ENCODE data around the gene CHAT. TPM values are rescaled to one million over a fixed set of nuclear protein-coding genes. Genes with fewer than 3 reads are reported as not detected.

CHAT gene
- polyA plus RNA-seq, 1 donor from 2014 or later, result not detected

DNA sequence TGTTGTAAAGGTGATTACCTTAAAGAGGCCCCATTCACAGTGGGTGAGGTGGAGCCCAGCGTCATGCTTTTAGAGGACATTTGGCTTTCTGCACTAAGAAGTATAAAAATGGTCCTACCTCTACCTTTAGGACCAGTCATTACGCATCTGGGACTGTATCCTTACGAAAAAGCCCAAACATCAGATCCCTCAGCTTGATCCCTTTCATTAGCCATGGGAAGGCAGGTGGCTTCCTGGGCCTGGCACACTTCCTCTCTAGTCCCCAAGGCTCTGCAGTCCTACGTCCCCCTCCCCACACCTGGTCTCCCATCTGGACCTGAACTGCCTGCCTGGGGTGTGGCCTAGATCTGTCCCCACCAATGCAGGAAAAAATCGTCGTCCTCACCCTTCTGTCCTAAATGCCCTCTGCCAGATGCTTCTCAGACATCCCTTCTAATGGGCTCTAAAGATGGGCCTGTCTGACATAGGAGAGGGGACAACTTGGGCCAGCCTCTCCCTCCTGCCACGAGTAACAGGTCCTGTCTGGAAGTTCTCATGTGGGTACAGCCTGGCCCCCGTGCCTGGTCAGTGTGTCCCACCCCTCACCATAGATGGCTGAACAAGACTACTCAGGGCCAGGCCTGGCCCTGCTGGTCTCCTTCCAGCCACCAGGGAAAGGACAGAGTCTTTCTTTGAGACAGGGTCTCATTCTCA, 15.5 kb upstream of the CHAT start:
- Histone ChIP-seq H3K9ac (ENCODE audit: low read length) (no peak overlapping the region), H2AFZ (ENCODE audit: low read depth, low read length) (no peak overlapping the region), H3K4me2 (ENCODE audit: low read length) (no peak overlapping the region), H3K4me3 (ENCODE audit: low read length) (no peak overlapping the region), H3K36me3 (ENCODE audit: insufficient read depth, low read length) (no peaks in the 10 kb centered on the region), H4K20me1 (ENCODE audit: insufficient read depth) (no peaks in the 10 kb centered on the region), H3K27ac (ENCODE audit: low read length) (no peak overlapping the region), H3K79me2 (replicated peaks; ENCODE audit: insufficient read depth, low read length) (no peaks in the 10 kb centered on the region), H3K9me2 (ENCODE audit: insufficient read depth, low read length) (no peaks in the 10 kb centered on the region), H3F3A (ENCODE audit: insufficient read depth, low read length, poor library complexity, severe bottlenecking) (no peaks in the 10 kb centered on the region), H3K27me3 (ENCODE audit: insufficient read depth, low read depth, low read length) (peaks cover 20% of the 10 kb centered on the region), H3K9me3 (ENCODE audit: low read length) (no peaks in the 10 kb centered on the region)
- TF ChIP-seq MXI1 (conservative IDR thresholded peaks at IDR 0.05; ENCODE audit: poor library complexity, severe bottlenecking), result no peak
- no peak for TF ChIP-seq EZH2 (IDR thresholded peaks at IDR 0.05; ENCODE audit: borderline replicate concordance, insufficient read depth, low read length, poor library complexity, severe bottlenecking)
- no peak for TF ChIP-seq SMC3 (conservative IDR thresholded peaks at IDR 0.05; ENCODE audit: poor library complexity)
- TF ChIP-seq TAF1 (IDR thresholded peaks at IDR 0.05; ENCODE audit: low read depth), result no peak
- TF ChIP-seq, protein P1, sequence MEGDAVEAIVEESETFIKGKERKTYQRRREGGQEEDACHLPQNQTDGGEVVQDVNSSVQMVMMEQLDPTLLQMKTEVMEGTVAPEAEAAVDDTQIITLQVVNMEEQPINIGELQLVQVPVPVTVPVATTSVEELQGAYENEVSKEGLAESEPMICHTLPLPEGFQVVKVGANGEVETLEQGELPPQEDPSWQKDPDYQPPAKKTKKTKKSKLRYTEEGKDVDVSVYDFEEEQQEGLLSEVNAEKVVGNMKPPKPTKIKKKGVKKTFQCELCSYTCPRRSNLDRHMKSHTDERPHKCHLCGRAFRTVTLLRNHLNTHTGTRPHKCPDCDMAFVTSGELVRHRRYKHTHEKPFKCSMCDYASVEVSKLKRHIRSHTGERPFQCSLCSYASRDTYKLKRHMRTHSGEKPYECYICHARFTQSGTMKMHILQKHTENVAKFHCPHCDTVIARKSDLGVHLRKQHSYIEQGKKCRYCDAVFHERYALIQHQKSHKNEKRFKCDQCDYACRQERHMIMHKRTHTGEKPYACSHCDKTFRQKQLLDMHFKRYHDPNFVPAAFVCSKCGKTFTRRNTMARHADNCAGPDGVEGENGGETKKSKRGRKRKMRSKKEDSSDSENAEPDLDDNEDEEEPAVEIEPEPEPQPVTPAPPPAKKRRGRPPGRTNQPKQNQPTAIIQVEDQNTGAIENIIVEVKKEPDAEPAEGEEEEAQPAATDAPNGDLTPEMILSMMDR (IDR thresholded peaks at IDR 0.05; ENCODE audit: poor library complexity, severe bottlenecking), result no peak
- no peak for TF ChIP-seq EP300 (conservative IDR thresholded peaks at IDR 0.05; ENCODE audit: poor library complexity, severe bottlenecking)
- TF ChIP-seq, protein P2, sequence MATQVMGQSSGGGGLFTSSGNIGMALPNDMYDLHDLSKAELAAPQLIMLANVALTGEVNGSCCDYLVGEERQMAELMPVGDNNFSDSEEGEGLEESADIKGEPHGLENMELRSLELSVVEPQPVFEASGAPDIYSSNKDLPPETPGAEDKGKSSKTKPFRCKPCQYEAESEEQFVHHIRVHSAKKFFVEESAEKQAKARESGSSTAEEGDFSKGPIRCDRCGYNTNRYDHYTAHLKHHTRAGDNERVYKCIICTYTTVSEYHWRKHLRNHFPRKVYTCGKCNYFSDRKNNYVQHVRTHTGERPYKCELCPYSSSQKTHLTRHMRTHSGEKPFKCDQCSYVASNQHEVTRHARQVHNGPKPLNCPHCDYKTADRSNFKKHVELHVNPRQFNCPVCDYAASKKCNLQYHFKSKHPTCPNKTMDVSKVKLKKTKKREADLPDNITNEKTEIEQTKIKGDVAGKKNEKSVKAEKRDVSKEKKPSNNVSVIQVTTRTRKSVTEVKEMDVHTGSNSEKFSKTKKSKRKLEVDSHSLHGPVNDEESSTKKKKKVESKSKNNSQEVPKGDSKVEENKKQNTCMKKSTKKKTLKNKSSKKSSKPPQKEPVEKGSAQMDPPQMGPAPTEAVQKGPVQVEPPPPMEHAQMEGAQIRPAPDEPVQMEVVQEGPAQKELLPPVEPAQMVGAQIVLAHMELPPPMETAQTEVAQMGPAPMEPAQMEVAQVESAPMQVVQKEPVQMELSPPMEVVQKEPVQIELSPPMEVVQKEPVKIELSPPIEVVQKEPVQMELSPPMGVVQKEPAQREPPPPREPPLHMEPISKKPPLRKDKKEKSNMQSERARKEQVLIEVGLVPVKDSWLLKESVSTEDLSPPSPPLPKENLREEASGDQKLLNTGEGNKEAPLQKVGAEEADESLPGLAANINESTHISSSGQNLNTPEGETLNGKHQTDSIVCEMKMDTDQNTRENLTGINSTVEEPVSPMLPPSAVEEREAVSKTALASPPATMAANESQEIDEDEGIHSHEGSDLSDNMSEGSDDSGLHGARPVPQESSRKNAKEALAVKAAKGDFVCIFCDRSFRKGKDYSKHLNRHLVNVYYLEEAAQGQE (IDR thresholded peaks at IDR 0.05; ENCODE audit: borderline replicate concordance), result no peak
- TF ChIP-seq RAD21 (conservative IDR thresholded peaks at IDR 0.05), result no peak
- TF ChIP-seq POLR2AphosphoS5 (IDR thresholded peaks at IDR 0.05), result no peak

- Histone ChIP-seq H3K27me3 (ENCODE audit: insufficient read depth, low read depth, low read length) (peaks cover 27% of the 10 kb centered on the region), H3K27ac (ENCODE audit: low read length) (no peak overlapping the region), H3K9ac (ENCODE audit: low read length) (no peak overlapping the region), H3K4me3 (ENCODE audit: low read length) (no peak overlapping the region), H3K79me2 (replicated peaks; ENCODE audit: insufficient read depth, low read length) (no peaks in the 10 kb centered on the region), H3K9me3 (ENCODE audit: low read length) (no peaks in the 10 kb centered on the region), H3K4me2 (ENCODE audit: low read length) (no peak overlapping the region), H3F3A (ENCODE audit: insufficient read depth, low read length, poor library complexity, severe bottlenecking) (no peaks in the 10 kb centered on the region), H3K36me3 (ENCODE audit: insufficient read depth, low read length) (no peaks in the 10 kb centered on the region), H2AFZ (ENCODE audit: low read depth, low read length) (no peak overlapping the region), H3K9me2 (ENCODE audit: insufficient read depth, low read length) (no peaks in the 10 kb centered on the region), H4K20me1 (ENCODE audit: insufficient read depth) (no peaks in the 10 kb centered on the region)
- TF ChIP-seq, protein P2 (IDR thresholded peaks at IDR 0.05; ENCODE audit: borderline replicate concordance), result no peak
- TF ChIP-seq EZH2 (IDR thresholded peaks at IDR 0.05; ENCODE audit: borderline replicate concordance, insufficient read depth, low read length, poor library complexity, severe bottlenecking) (no peak), MXI1 (conservative IDR thresholded peaks at IDR 0.05; ENCODE audit: poor library complexity, severe bottlenecking) (no peak), EP300 (conservative IDR thresholded peaks at IDR 0.05; ENCODE audit: poor library complexity, severe bottlenecking) (no peak), POLR2AphosphoS5 (IDR thresholded peaks at IDR 0.05) (no peak), RAD21 (conservative IDR thresholded peaks at IDR 0.05) (no peak), TAF1 (IDR thresholded peaks at IDR 0.05; ENCODE audit: low read depth) (no peak), SMC3 (conservative IDR thresholded peaks at IDR 0.05; ENCODE audit: poor library complexity) (no peak)
- TF ChIP-seq, protein P1 (IDR thresholded peaks at IDR 0.05; ENCODE audit: poor library complexity, severe bottlenecking), result no peak
These were observed 14.9 kb upstream of the CHAT start for GRCh38 chr10:49598986-49599385.

Measured in neural cell (in vitro differentiated cells).